OCI-LY7 (cell line): ENCODE measurements around the gene DUSP22.

Source experiments
- EZH2phosphoT487 ChIP-seq: fragments of 200-600 bp; sonication (generic); IDR thresholded peaks from 2 replicates; pipeline ENCODE4 v1.6.1; 2018; ENCODE audit warnings: low read depth, borderline replicate concordance, mild to moderate bottlenecking, mixed run types, antibody characterized with exemption, low read length, moderate library complexity, mixed read lengths
- TF ChIP-seq, protein P1 (sequence below): fragments of 200-600 bp; sonication (generic); conservative IDR thresholded peaks from 2 replicates; pipeline ENCODE4 v1.5.1; 2014; ENCODE audit warnings: mild to moderate bottlenecking, antibody characterized with exemption, low read length, moderate library complexity, mixed read lengths

DNA sequence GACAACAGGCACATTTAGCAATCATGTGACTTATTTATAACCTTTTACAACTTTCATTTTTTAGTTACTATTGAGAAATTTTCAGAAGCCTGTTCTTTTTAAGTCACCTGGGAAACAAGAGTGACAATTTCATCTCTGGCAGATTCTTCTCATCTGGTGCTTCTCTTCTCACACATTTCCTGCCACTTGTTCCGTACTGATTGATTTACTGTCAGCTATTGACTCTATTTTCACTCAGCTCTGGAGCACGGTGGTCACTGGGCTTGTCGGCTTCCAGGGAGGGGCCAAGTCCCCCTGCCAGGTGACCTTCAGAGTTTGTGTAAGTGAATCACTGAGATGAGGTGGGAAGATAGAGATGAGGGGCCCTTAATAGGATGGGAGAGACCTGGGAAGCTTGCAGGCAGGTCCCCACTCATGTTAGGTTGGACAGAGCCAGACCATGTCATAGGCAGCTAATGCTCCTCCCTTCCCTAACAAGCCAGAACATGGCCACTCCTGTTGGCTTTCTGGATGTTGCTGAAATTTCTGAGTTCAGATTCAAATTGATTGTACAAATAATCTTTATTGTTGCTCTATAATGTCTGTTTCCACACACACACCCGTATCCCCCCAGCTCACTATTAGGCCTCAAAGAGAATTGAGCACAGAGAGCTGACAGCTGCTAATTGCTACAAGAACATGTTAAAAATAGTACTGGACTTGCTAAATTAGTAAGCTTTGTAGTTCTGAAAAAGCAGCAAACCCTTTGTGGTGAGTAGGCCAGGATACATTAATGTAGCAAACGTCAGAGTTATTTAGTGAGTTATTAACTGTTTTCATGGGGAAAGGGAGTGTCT lies 13.3 kb downstream of the DUSP22 start:
- TF ChIP-seq, protein P1, sequence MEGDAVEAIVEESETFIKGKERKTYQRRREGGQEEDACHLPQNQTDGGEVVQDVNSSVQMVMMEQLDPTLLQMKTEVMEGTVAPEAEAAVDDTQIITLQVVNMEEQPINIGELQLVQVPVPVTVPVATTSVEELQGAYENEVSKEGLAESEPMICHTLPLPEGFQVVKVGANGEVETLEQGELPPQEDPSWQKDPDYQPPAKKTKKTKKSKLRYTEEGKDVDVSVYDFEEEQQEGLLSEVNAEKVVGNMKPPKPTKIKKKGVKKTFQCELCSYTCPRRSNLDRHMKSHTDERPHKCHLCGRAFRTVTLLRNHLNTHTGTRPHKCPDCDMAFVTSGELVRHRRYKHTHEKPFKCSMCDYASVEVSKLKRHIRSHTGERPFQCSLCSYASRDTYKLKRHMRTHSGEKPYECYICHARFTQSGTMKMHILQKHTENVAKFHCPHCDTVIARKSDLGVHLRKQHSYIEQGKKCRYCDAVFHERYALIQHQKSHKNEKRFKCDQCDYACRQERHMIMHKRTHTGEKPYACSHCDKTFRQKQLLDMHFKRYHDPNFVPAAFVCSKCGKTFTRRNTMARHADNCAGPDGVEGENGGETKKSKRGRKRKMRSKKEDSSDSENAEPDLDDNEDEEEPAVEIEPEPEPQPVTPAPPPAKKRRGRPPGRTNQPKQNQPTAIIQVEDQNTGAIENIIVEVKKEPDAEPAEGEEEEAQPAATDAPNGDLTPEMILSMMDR, result no peak
- no peak for TF ChIP-seq EZH2phosphoT487
